Urinary bladder (tissue), 4 donors: Measurements from ENCODE around the gene ZBTB5. TPM values are rescaled to one million over a fixed set of nuclear protein-coding genes. Genes with fewer than 3 reads are reported as not detected.
"Not testable (repeated sequence)": the region's sequence is repeated elsewhere in the genome, so short reads cannot be mapped to it uniquely, and the experiment has no call there.

Experiments
- DNase-seq: peaks from one replicate; pipeline ENCODE4 v3.0.0-alpha.2; 2015; ENCODE audit errors: extremely low spot score
- H3K27ac ChIP-seq: one replicate; pipeline ENCODE4 v1.5.1; 2013; ENCODE audit warnings: low read depth, mild to moderate bottlenecking, moderate library complexity
- H3K36me3 ChIP-seq: one replicate; pipeline ENCODE4 v1.6.1; 2013; ENCODE audit warnings: mild to moderate bottlenecking, moderate library complexity; ENCODE audit not compliant: insufficient read depth
- H3K4me1 ChIP-seq: one replicate; pipeline ENCODE4 v1.6.1; 2013; ENCODE audit warnings: mild to moderate bottlenecking, moderate library complexity; ENCODE audit not compliant: insufficient read depth
- H3K4me3 ChIP-seq: one replicate; pipeline ENCODE4 v1.5.1; 2013; ENCODE audit warnings: low read depth, low read length
- WGBS: extraction: QIAGEN DNeasy Blood & Tissue Kit; methylation state at CpG from one replicate; pipeline ENCODE4 v1.1.7; 2013; 5-methylcytosine and 5-hydroxymethylcytosine counted together
- polyA plus RNA-seq: library from polyadenylated mRNA; stranded (reverse); fragments of 200-250 nt; gene quantifications from one replicate; pipeline ENCODE4 v1.2.3, GENCODE V29; 2013
- total RNA-seq: library from RNA; depleted of rRNA; stranded (reverse); fragments of >200 nt; gene quantifications from one replicate; pipeline ENCODE4 v1.2.3, GENCODE V29; 2014
- donor health status: healthy with polysubstance abuse.
- donor health status: healthy.

The ZBTB5 gene
- total and polyA plus RNA-seq, 2 donors = 8.1 to 14.2 TPM

GRCh38 chr9:37433867-37434371, 31.3 kb downstream of the ZBTB5 start:
- Histone ChIP-seq H3K27ac (no peak overlapping the region), H3K36me3 (peaks cover 2% of the 10 kb centered on the region), H3K4me3 (no peak overlapping the region), H3K4me1 (no peaks in the 10 kb centered on the region)
- DNase-seq = no peak
- WGBS = 59% methylated on average over 7 of the region's 7 CpGs

- no peak overlapping the region for H3K27ac ChIP-seq
- H3K36me3 ChIP-seq = no peaks in the 10 kb centered on the region
- no peak overlapping the region for H3K4me3 ChIP-seq
- 86% methylated on average over 6 of the region's 6 CpGs for WGBS
- DNase-seq = no peak
- no peaks in the 10 kb centered on the region for H3K4me1 ChIP-seq
Measured at GRCh38 chr9:37432020-37432419, 33.2 kb downstream of the ZBTB5 start.

GRCh38 chr9:37430841-37431597, 34.2 kb downstream of the ZBTB5 start:
- no peak for DNase-seq
- Histone ChIP-seq H3K36me3 (no peaks in the 10 kb centered on the region), H3K4me3 (no peak overlapping the region), H3K27ac (no peak overlapping the region), H3K4me1 (no peaks in the 10 kb centered on the region)
- WGBS = 77% methylated on average over 14 of the region's 14 CpGs

- Histone ChIP-seq H3K27ac (no peak overlapping the region), H3K36me3 (no peaks in the 10 kb centered on the region), H3K4me1 (no peaks in the 10 kb centered on the region), H3K4me3 (no peak overlapping the region)
- DNase-seq = no peak
- 87% methylated on average over 17 of the region's 17 CpGs for WGBS
Measured at GRCh38 chr9:37429441-37430285, 35.6 kb downstream of the ZBTB5 start.

- no peaks in the 10 kb centered on the region for H3K36me3 ChIP-seq
Measured at GRCh38 chr9:37428345-37428744, 36.9 kb downstream of the ZBTB5 start.

GRCh38 chr9:37426846-37427245, 38.4 kb downstream of the ZBTB5 start:
- WGBS = 92% methylated on average over 6 of the region's 6 CpGs
- Histone ChIP-seq H3K36me3 (no peaks in the 10 kb centered on the region), H3K27ac (no peak overlapping the region), H3K4me3 (no peak overlapping the region), H3K4me1 (no peaks in the 10 kb centered on the region)
- DNase-seq = no peak

More at GRCh38 chr9:37428345-37428744, 36.9 kb downstream of the ZBTB5 start:
- DNase-seq = no peak
- 93% methylated on average over 14 of the region's 14 CpGs for WGBS
- no peak overlapping the region for H3K4me3 ChIP-seq
- no peaks in the 10 kb centered on the region for H3K4me1 ChIP-seq
- H3K27ac ChIP-seq = no peak overlapping the region

GRCh38 chr9:37426431-37426830, 38.8 kb downstream of the ZBTB5 start:
- not testable (repeated sequence) for DNase-seq, H3K27ac ChIP-seq
- 95% methylated on average over 15 of the region's 15 CpGs for WGBS

GRCh38 chr9:37425298-37425752, 39.9 kb downstream of the ZBTB5 start:
- 80% methylated on average over 11 of the region's 11 CpGs for WGBS
- no peak for DNase-seq
- no peaks in the 10 kb centered on the region for H3K36me3 ChIP-seq
- H3K27ac ChIP-seq = no peak overlapping the region
- no peak overlapping the region for H3K4me3 ChIP-seq
- H3K4me1 ChIP-seq = no peaks in the 10 kb centered on the region

More at GRCh38 chr9:37426431-37426830, 38.8 kb downstream of the ZBTB5 start:
- not testable (repeated sequence) for H3K36me3 ChIP-seq, H3K4me3 ChIP-seq, H3K4me1 ChIP-seq

- DNase-seq = no peak
- no peak overlapping the region for H3K4me3 ChIP-seq
- no peaks in the 10 kb centered on the region for H3K4me1 ChIP-seq
- H3K27ac ChIP-seq = no peak overlapping the region
- H3K36me3 ChIP-seq = no peaks in the 10 kb centered on the region
- 85% methylated on average over 18 of the region's 18 CpGs for WGBS
Measured at GRCh38 chr9:37424686-37425297, 40.5 kb downstream of the ZBTB5 start.

GRCh38 chr9:37424204-37424685, 41.0 kb downstream of the ZBTB5 start:
- Histone ChIP-seq H3K4me3 (no peak overlapping the region), H3K36me3 (no peaks in the 10 kb centered on the region), H3K4me1 (no peaks in the 10 kb centered on the region), H3K27ac (no peak overlapping the region)
- no peak for DNase-seq
- 70% methylated on average over 8 of the region's 8 CpGs for WGBS

GRCh38 chr9:37423508-37423907, 41.7 kb downstream of the ZBTB5 start:
- 63% methylated on average over 2 of the region's 2 CpGs for WGBS
- no peaks in the 10 kb centered on the region for H3K36me3 ChIP-seq
- DNase-seq = no peak
- H3K27ac ChIP-seq = no peak overlapping the region
- H3K4me3 ChIP-seq = peak overlapping the region; percentile 66
- H3K4me1 ChIP-seq = no peaks in the 10 kb centered on the region

- WGBS = under 1% methylated on average over 56 of the region's 56 CpGs
- Histone ChIP-seq H3K4me1 (no peaks in the 10 kb centered on the region), H3K27ac (peak within 1 kb of the TSS; percentile 77), H3K4me3 (peak within 1 kb of the TSS; percentile 66), H3K36me3 (no peaks in the 10 kb centered on the region)
- peak; percentile 36 for DNase-seq
Measured at GRCh38 chr9:37422289-37423104, 42.8 kb downstream of the ZBTB5 start, which contains the start of gene GRHPR. Gene GRHPR, plus strand, starts transcription at chr9:37422696. Its CDS starts 55 bp downstream, at chr9:37422751.
